Stimulated activated CD4-positive, alpha-beta T cell treated with anti-CD3 and anti-CD28 coated beads, Interleukin-4, amount 100 ng/mL, for 1 hour (primary cell): ENCODE results near the gene CIROP.
"Not testable (repeated sequence)": the region's sequence is repeated elsewhere in the genome, so short reads cannot be mapped to it uniquely, and the experiment has no call there.

ENCODE experiments used
- DNase-seq: peaks from one replicate; pipeline ENCODE4 v3.0.0-alpha.2; 2020

Gene CIROP

DNA sequence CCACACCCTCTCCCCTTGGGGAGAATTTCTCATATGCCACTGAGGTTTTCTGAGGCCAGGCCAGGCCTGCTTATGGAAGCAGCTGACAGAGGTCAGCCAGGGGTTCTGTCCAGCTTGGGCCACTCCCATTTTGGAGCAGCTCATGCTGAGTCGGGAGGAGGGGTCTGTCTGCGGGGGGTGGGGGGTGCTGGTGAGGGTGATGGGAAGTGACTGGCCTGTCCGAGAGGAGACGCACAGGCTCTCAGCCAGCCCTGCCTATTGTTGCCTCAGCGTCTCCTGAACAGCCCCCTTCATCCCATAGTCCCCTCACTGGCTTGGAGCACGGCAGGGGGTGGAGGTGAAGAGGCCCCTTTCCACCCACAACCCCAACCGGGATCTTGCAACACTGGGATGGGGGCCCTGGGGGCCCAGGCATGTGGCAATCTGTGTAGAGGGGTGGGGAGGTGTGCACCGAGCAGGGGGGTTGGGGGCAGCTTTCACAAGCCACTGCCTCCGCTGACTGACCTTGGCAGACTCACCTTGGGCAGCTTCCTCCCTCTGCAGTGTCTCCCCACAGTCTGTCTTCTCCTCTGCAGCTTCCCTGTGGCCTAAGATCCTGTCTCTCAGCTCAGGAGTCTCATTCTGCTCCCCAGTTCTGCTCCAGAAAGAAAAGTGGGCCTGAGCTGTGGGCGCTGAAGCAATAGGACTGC lies 8.8 kb upstream of the CIROP start:
- DNase-seq = no peak

- no peak for DNase-seq
These were observed 7.8 kb upstream of the CIROP start for GRCh38 chr14:23112359-23113178.

GRCh38 chr14:23110579-23111365 lies 6.0 kb upstream of the CIROP start:
- DNase-seq = no peak

GRCh38 chr14:23109769-23110168 lies 5.0 kb upstream of the CIROP start:
- DNase-seq = no peak

- DNase-seq = not testable (repeated sequence)
These were observed 3.4 kb upstream of the CIROP start for GRCh38 chr14:23108169-23108568.

GRCh38 chr14:23107620-23108019 lies 2.8 kb upstream of the CIROP start:
- not testable (repeated sequence) for DNase-seq

DNA sequence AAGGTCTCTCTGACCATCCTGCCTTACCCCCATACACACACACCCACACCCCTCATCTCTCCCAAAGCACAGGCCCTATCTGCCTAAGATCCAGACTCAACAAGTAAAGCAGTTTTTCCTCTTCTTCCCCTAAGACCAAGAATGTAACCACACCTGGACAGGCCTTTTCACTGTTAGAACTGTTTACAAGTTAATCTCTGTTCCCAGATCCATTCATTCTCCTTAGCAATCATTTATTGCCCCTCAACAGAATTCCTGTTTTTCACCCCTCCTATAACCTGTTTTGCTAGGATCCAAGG lies 1.9 kb upstream of the CIROP start:
- DNase-seq = no peak

GRCh38 chr14:23105348-23105824 lies 597 bp upstream of the CIROP start:
- no peak for DNase-seq

GRCh38 chr14:23104070-23104590 lies 659 bp downstream of the CIROP start:
- DNase-seq = no peak

DNA sequence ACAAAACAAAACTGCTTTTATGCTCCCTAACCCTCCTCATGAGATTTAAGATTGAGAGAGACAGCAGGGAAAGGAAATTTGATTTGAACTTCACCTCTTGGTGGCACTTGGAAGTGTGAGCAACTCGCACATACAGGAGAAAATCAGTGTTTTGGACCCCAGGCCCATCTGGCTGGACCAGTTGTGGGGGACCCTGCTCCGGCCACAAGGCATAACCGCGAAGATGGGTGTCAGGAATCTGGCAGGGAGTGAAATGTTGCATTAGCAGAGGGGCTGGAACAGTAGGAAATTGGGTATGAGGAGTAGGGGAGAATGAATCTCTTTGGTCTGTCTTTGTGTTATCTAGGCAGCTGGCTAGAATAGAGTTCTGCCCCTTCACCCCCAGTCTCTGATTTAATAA lies 1.2 kb downstream of the CIROP start:
- DNase-seq = no peak

DNA sequence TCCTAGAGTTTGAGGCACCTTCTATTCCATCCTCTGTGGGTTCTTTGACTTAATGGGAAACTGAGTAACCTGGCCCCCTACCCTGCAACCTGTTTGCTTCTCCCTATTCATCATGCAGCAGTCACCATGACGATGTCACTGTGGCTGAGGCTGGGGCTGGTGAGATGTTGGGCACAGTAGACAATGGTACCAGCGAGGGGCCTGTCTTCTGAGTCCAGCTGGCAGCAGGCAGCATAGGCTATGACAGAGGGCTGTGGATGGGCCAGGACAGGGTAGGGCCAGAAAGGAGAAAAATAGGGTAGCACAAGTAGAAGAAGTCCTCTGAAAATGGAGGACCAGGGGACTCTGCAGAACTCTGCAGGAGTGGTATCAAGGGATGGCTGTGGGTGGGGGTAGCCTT lies 2.0 kb downstream of the CIROP start:
- no peak for DNase-seq

DNA sequence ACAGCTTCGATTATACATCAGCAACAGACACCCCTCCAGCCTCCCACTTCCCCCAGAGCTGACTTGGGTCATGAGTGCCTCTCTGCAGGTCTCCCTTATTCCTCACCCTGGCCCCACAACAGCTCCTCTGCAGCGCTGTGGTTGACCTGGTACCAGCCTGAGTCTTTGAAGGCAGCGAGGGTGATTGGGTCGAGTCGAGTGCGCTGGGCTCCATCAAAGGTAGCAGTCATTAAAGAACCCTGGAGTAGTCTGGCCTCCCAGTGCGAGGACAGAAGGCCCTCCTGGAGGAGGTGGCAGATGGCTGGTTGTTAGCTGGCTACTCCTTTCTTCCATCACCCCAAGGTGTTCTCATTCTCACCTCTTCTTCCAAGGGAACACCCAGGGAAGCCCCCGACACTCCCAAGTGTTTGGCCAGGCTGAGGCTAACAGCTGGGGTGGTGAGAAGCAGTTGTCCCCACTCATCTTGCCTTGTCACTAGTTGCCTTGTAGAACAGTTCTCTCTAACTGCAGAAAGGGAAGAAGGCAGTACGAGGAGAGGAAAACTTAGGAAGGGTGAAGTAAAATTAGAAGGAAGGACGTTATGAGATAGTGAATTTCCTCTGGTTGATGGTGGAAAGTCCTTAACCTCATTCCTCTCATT lies 2.7 kb downstream of the CIROP start:
- no peak for DNase-seq

DNA sequence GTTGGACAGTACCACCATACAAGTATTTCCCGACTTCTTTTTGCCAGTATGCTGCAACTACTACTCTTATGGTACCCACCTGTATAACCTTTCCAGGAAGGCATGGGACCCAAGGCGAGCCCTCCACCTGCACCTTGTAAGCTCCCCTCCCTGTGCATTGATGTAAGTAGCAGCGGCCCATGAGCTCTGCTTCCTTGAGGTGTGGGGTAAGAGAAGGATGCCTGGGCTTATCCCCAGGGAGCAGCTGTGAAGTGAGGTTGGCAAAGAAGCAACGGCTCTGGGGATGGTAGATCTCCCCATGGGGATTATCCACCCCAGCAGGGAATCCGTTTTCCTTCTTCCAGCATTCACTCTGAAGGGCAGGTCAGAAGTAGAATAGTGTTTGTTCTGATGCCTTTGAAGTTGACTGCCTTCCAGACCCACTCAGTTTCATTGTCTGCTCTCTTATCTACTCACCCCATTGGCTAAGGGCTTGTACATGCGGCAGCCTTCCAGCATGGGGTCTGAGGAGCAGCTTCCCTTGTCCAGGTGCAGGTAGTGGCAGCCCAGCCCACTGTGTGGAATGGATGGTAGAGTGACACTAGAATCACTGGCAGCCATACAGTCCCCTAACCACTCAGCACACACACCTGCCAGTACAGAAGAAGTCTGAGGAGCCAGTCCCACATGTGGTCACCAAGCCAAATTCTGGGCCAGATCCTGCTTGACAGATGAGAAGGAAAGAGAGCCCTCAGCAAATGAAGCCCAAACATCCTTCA lies 3.4 kb downstream of the CIROP start:
- DNase-seq = no peak

- DNase-seq = no peak
These were observed 5.5 kb downstream of the CIROP start for GRCh38 chr14:23099212-23099861.

DNA sequence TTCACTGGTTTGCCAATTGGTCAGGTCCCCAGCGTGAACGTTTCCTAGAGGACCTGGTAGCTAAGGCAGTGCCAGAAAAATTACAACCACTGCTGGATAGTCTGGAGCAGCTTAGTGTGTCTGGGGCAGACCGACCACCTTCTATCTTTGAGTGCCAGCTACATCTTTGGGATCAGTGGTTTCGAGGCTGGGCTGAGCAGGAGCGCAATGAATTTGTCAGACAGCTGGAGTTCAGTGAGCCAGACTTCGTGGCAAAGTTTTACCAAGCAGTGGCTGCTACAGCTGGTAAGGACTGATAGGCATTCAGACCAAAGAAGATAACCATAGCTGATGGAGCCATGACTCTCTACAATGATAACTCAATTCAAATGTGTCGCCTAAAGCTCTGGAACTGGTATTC lies 7.0 kb downstream of the CIROP start:
- DNase-seq = no peak

DNA sequence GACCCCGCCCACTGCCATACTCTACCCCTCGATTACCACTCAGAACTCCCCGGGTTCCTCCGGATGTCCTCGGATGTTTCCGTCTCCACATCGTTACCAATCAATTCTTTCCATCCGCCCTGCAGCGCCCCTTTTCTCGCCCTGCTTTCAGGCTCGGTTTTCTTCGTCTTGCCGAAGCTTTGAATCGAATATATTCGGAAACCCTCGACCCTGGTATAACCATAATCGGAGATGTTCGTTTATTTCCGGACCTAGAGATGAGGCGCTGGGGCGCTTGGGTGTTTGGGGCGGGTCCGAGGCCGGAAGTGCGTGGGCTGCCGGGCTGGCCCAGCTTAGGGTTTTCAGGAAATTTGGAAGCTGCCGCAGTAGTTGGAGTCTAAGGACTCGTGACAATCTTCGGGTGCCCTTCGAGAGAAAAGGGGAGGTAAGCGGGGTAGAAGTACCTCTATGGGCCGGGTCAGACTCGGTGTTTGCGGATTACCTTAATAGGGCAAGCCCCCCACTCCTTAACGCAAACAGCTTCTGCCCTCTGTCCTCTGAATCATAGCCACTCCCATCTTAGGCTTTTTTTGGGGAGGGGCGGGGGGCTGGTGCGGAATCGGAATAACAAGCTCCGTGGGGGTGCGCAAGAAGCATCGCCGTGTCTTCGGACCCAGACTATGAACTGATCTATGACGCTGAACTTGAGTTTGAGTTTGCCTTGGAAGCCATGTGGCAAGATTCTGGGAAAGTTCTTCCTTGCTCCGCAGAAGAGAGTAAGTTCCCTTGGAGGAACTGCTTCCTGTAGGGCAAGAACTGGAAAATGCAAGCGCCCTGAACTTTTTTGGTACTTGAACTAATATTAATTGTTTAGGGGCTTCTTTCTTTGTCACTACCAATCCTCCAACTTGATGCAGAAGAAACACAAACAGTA lies 9.3 kb downstream of the CIROP start, which contains the start of gene C14orf119:
TSS of gene C14orf119 (plus strand) at position 310 of the 913 bp plus-strand sequence. CDS start 2,154 bp downstream, outside the sequence.
- DNase-seq = peak; percentile 100

DNA sequence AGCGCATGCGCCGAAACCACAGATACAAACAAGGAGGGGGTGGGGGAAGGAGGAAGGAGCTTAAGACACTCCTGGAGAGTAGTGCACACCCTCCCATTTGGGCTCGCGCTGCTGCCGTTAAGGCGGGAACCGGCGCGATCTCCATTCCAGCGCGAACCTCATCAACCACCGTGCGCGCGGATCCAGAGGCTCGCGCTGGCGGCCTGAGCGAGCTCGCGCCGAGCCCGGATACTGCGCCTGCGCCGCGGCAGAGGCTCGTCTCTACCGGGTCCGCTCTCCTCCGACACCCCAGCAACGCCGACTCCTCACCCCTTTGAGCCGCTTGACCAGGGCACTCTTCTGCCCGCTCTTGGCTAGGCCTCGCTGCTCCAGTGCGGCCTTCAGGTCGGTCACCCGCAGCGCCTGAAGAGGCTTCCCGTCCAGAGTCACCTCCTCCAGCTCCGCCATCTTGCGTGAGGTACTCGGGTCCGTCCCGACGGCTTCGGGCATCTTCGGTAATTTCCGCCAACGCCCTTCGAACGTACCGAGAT lies 10.1 kb downstream of the CIROP start, which contains the start of gene ACIN1:
TSS of gene ACIN1 (minus strand) at position 471 of the 530 bp plus-strand sequence. CDS start at position 447, 24 bp downstream.
- no peak for DNase-seq

GRCh38 chr14:23093991-23094665 lies 10.7 kb downstream of the CIROP start:
- peak; percentile 71 for DNase-seq

GRCh38 chr14:23093526-23093925 lies 11.3 kb downstream of the CIROP start:
- no peak for DNase-seq
